ENCODE data around the gene ATG7.

The ATG7 gene

GRCh38 chr3:11276901-11277300 is 4.7 kb downstream of the ATG7 start:
- DNase-seq = no peak
- Histone ChIP-seq H3K27me3 (ENCODE audit: insufficient read depth, low read length, poor library complexity) (no peaks in the 10 kb centered on the region), H3K79me2 (ENCODE audit: insufficient read depth, low read length) (peaks cover 57% of the 10 kb centered on the region), H3K36me3 (ENCODE audit: insufficient read depth, low read length) (peaks cover 25% of the 10 kb centered on the region; the same call in 1 of the 2 replicates), H3K27ac (ENCODE audit: low read length) (no peak overlapping the region), H4K20me1 (ENCODE audit: insufficient read depth, low read length) (no peaks in the 10 kb centered on the region), H3K4me3 (ENCODE audit: low read depth in 1 of 2, low read length in 2 of 2) (no peak overlapping the region), H3K9me3 (ENCODE audit: insufficient read depth, low read length, severe bottlenecking) (peaks cover 5% of the 10 kb centered on the region), H3K4me2 (ENCODE audit: insufficient read depth, low read length) (no peak overlapping the region), H2AFZ (ENCODE audit: low read depth, low read length) (no peak overlapping the region), H3K9ac (ENCODE audit: low read depth, low read length) (no peak overlapping the region), H3K4me1 (ENCODE audit: insufficient read depth, low read length) (peaks cover 19% of the 10 kb centered on the region)
- ATAC-seq (ENCODE audit: insufficient read depth, low read depth) = no peak
- no peak for TF ChIP-seq EZH2 (IDR thresholded peaks at IDR 0.05; ENCODE audit: borderline replicate concordance, low read depth, low read length, severe bottlenecking)
- TF ChIP-seq CTCF (IDR thresholded peaks at IDR 0.05; ENCODE audit: borderline replicate concordance, extremely low read depth, low read length, poor library complexity, severe bottlenecking) = no peak

DNA sequence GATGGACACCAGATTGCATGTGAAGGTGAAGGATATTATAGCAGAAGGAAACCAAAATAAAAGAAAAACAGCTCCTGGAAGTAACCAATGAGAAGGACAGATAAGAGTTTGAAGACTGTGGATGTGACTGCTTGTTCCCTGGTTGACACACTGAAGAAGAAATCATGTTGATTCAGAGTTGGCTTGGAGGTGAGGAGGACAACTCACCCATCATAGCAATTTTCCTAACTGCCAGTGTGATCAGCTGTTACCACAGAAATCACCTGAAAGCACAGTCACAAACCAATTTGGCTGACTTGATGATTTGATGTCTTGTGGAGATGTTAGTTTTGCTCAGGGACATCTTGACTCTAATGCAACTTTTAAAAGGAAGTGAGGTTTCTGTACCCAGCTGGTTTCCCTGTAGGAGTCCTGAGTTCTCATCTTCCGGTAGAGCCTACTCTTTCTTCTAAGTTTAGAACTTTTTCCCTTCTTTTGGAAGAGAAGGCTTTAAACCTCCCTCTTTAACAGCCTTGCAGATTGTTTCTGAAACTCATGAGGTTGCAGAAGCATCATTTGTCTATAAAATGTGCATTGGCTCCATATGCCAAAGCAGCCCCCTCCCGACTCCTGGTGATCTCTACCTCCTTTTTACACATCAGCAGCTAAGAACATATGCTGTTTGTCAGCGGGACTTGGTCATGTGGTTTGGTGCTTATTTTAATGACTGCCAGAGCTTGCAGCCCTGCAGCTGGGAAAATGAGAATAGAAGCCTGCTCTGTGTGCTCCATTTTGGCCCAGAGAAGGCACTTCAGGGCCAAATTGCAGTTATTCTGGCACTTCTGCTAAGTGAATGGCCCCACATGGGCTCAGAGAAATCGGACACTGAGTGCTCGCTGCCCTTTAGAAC is 10.3 kb downstream of the ATG7 start:
- Histone ChIP-seq H3K27me3 (ENCODE audit: insufficient read depth, low read length, poor library complexity) (no peaks in the 10 kb centered on the region), H3K9ac (ENCODE audit: low read depth, low read length) (no peak overlapping the region), H3K4me1 (ENCODE audit: insufficient read depth, low read length) (peaks cover 7% of the 10 kb centered on the region), H2AFZ (ENCODE audit: low read depth, low read length) (no peak overlapping the region), H3K9me3 (ENCODE audit: insufficient read depth, low read length, severe bottlenecking) (no peaks in the 10 kb centered on the region), H3K4me3 (ENCODE audit: low read depth in 1 of 2, low read length in 2 of 2) (no peak overlapping the region), H3K79me2 (ENCODE audit: insufficient read depth, low read length) (peaks cover 28% of the 10 kb centered on the region; the same call in 1 of the 2 replicates), H4K20me1 (ENCODE audit: insufficient read depth, low read length) (no peaks in the 10 kb centered on the region; the same call in 1 of the 2 replicates), H3K36me3 (ENCODE audit: insufficient read depth, low read length) (peaks cover 24% of the 10 kb centered on the region), H3K4me2 (ENCODE audit: insufficient read depth, low read length) (no peak overlapping the region), H3K27ac (ENCODE audit: low read length) (no peak overlapping the region)
- no peak for TF ChIP-seq EZH2 (IDR thresholded peaks at IDR 0.05; ENCODE audit: borderline replicate concordance, low read depth, low read length, severe bottlenecking)
- TF ChIP-seq CTCF (IDR thresholded peaks at IDR 0.05; ENCODE audit: borderline replicate concordance, extremely low read depth, low read length, poor library complexity, severe bottlenecking) = no peak
- ATAC-seq (ENCODE audit: insufficient read depth, low read depth) = no peak
- no peak for DNase-seq

GRCh38 chr3:11283139-11283475 is 10.9 kb downstream of the ATG7 start:
- peaks cover 13% of the 10 kb centered on the region for H3K4me1 ChIP-seq (ENCODE audit: insufficient read depth, low read length)
- peaks cover 28% of the 10 kb centered on the region; the same call in 1 of the 2 replicates for H3K79me2 ChIP-seq (ENCODE audit: insufficient read depth, low read length)
- ATAC-seq (ENCODE audit: insufficient read depth, low read depth) = no peak
- H3K9me3 ChIP-seq (ENCODE audit: insufficient read depth, low read length, severe bottlenecking) = no peaks in the 10 kb centered on the region
- no peak overlapping the region for H2AFZ ChIP-seq (ENCODE audit: low read depth, low read length)
- no peak overlapping the region for H3K27ac ChIP-seq (ENCODE audit: low read length)
- no peak overlapping the region for H3K4me2 ChIP-seq (ENCODE audit: insufficient read depth, low read length)
- no peak for DNase-seq
- no peak for TF ChIP-seq EZH2 (IDR thresholded peaks at IDR 0.05; ENCODE audit: borderline replicate concordance, low read depth, low read length, severe bottlenecking)
- no peak for TF ChIP-seq CTCF (IDR thresholded peaks at IDR 0.05; ENCODE audit: borderline replicate concordance, extremely low read depth, low read length, poor library complexity, severe bottlenecking)
- no peak overlapping the region for H3K4me3 ChIP-seq (ENCODE audit: low read depth in 1 of 2, low read length in 2 of 2)
- no peaks in the 10 kb centered on the region for H3K27me3 ChIP-seq (ENCODE audit: insufficient read depth, low read length, poor library complexity)
- H4K20me1 ChIP-seq (ENCODE audit: insufficient read depth, low read length) = no peaks in the 10 kb centered on the region; the same call in 1 of the 2 replicates
- peaks cover 24% of the 10 kb centered on the region for H3K36me3 ChIP-seq (ENCODE audit: insufficient read depth, low read length)
- no peak overlapping the region for H3K9ac ChIP-seq (ENCODE audit: low read depth, low read length)
